Measurements from ENCODE around the gene VAMP8. TPM values are rescaled to one million over a fixed set of nuclear protein-coding genes. Genes with fewer than 3 reads are reported as not detected.

The VAMP8 gene
- total RNA-seq, result 2.5 and 2.9 TPM in 2 replicates

GRCh38 chr2:85577386-85578242 lies at the start of gene VAMP8:
Gene VAMP8 (plus strand): TSS chr2:85577586. CDS start chr2:85577647, 61 bp downstream.

GRCh38 chr2:85538507-85539360 lies 38.7 kb upstream of the VAMP8 start, which contains the start of gene MAT2A:
Gene MAT2A (plus strand): TSS chr2:85539168. CDS start chr2:85539288, 120 bp downstream.

GRCh38 chr2:85561280-85562212 lies 15.8 kb upstream of the VAMP8 start, which contains the start of gene GGCX:
Gene GGCX (minus strand): TSS chr2:85561493. CDS start chr2:85561428, 65 bp downstream.

GRCh38 chr2:85584354-85584856 lies 7.0 kb downstream of the VAMP8 start, which contains the start of gene VAMP5:
Gene VAMP5 (plus strand): TSS chr2:85584431. CDS start chr2:85584491, 60 bp downstream.

GRCh38 chr2:85595301-85596025 lies 18.1 kb downstream of the VAMP8 start, which contains the start of gene RNF181:
Gene RNF181 (plus strand): TSS chr2:85595745. CDS start chr2:85595764, 19 bp downstream.

GRCh38 chr2:85602476-85603234 lies 25.3 kb downstream of the VAMP8 start, which contains the start of gene TMEM150A:
Gene TMEM150A (minus strand): TSS chr2:85602698. CDS start chr2:85601948, 750 bp downstream.

GRCh38 chr2:85611705-85612587 lies 34.6 kb downstream of the VAMP8 start, which contains the start of gene C2orf68:
Gene C2orf68 (minus strand): TSS chr2:85612066. CDS start chr2:85611984, 82 bp downstream.

Other genes with a start within 250 kb of the VAMP8 start
- 88.4 and 101 TPM in 2 replicates for gene TGOLN2, start 249.6 kb upstream of the VAMP8 start, total RNA-seq
- 52.6 and 56.9 TPM in 2 replicates for gene RETSAT, start 223.1 kb upstream of the VAMP8 start, total RNA-seq
- 10.3 and 10.7 TPM in 2 replicates for gene ELMOD3, start 222.8 kb upstream of the VAMP8 start, total RNA-seq
- gene CAPG, start 167.2 kb upstream of the VAMP8 start, total RNA-seq, result 110 and 148 TPM in 2 replicates
- not detected in 2 replicates for gene SH2D6, start 158.9 kb upstream of the VAMP8 start, total RNA-seq
- 103 and 109 TPM in 2 replicates for gene MAT2A, start 38.4 kb upstream of the VAMP8 start, total RNA-seq
- gene GGCX, start 16.1 kb upstream of the VAMP8 start, total RNA-seq, result 28.7 and 47.6 TPM in 2 replicates
- gene VAMP5, start 6.8 kb downstream of the VAMP8 start, total RNA-seq, result 201 and 217 TPM in 2 replicates
- 204 and 256 TPM in 2 replicates for gene RNF181, start 18.2 kb downstream of the VAMP8 start, total RNA-seq
- gene TMEM150A, start 25.1 kb downstream of the VAMP8 start, total RNA-seq, result 13.0 and 13.6 TPM in 2 replicates
- 5.5 and 7.9 TPM in 2 replicates for gene C2orf68, start 34.5 kb downstream of the VAMP8 start, total RNA-seq
- 63.7 and 67.2 TPM in 2 replicates for gene USP39, start 38.6 kb downstream of the VAMP8 start, total RNA-seq
- gene SFTPB, start 90.6 kb downstream of the VAMP8 start, total RNA-seq, result not detected in 2 replicates
- gene GNLY, start 116.8 kb downstream of the VAMP8 start, total RNA-seq, result not detected in 2 replicates
- 15.4 and 17.1 TPM in 2 replicates for gene ATOH8, start 176.4 kb downstream of the VAMP8 start, total RNA-seq

Measured in mammary microvascular endothelial cell (primary cell).